HG03135 (cell line): ENCODE results near the gene CELF4.

Experiments used
- ATAC-seq: cut with Tn5 transposase; IDR thresholded peaks from one replicate; pipeline ENCODE4 v1.9.1; 2021; ENCODE audit warnings: mild to moderate bottlenecking, moderate library complexity; ENCODE audit not compliant: unreplicated experiment

Gene CELF4

DNA sequence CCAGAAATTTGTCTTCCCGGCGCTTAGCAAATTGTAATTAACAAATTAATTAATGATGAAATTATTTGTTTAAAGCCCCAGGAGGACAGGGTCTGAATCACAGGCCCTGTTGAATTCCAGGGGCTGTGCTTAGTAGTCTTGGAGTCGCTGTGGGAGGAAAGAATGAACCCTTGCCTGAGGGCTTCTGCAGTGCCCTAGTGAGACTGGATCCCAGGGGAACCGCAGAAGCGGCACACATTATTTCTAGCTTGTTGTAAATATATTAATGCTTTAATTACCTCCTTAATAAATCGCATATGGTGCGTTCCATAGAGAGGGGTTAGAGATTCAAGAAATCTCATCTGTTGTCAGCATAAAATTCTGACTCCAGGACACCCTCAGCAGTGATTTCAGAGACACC, 235.4 kb downstream of the CELF4 start:
- ATAC-seq, result no peak

GRCh38 chr18:37328946-37329719, 236.5 kb downstream of the CELF4 start:
- ATAC-seq, result no peak

DNA sequence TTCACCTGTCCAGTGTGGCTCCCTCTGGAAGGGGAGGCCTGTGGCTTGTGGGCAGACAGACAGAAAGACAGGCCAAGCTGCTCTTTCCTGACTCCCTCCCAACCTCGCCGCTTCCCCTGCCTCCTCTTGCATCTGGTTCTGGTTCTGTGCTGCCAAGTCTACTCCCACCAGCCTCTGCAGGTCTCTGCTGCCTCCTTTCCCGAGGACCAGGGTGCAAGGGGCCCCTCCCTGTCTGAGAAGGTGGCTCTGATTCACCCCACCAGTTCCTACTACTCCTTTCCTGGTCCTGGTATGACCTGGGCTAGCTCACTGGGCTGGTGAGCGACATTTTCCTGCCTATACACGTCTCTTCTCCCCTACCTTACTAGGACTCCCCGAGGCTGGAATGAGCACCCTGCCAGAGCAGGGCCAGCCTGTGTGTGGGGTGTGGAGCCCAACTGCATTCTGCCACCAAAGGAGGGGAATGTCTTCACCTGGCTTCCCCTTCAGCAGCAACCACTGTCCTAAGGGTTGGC, 238.5 kb downstream of the CELF4 start:
- no peak for ATAC-seq

GRCh38 chr18:37322492-37323035, 243.0 kb downstream of the CELF4 start:
- peak; percentile 75 for ATAC-seq

DNA sequence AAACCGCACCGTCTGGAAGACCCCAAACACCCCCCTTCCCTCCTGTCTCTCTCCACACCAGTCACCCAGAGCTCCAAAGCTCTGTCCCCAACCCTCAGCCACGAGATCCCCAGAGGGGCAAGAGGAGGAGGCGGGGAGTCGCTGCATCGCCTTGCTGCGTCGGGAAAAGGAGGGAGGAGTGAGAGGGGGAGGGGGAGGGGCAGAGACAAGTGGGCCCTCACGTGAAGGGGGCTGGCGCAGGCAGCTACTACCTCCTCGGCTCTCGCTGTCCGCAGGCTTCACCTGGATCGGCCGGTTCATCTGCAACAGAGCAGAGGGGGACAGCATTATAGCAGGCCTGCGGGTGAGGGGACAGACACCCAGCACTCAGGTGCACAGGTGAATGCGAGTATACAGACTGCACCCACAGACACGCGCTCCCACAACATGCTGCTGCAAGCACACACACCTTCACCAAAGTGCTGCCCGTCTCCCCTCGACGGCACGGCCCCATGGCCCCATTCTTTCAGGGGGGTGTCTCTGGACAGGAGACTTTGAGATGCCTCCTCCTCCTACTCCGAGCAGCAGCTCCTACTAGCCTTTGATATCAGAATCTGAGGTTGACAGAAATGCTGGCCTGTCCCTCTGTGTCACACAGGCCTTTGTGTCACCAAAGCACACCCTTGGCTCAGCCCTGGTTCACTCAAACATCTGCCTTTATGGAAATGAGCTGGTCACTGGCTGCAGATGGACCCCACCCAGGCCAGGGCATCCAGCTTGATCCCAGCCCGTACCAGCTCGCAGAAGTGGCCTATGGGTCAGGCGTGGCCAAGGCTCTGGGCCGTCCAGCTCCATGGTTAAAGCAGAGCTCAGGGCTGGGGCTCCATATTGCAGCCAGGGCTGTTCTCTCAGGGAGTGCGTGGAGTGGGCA, 243.8 kb downstream of the CELF4 start:
- ATAC-seq, result no peak

- ATAC-seq, result no peak
Measured at GRCh38 chr18:37320317-37320716, 245.3 kb downstream of the CELF4 start.

GRCh38 chr18:37318360-37319355, 246.9 kb downstream of the CELF4 start:
- no peak for ATAC-seq

DNA sequence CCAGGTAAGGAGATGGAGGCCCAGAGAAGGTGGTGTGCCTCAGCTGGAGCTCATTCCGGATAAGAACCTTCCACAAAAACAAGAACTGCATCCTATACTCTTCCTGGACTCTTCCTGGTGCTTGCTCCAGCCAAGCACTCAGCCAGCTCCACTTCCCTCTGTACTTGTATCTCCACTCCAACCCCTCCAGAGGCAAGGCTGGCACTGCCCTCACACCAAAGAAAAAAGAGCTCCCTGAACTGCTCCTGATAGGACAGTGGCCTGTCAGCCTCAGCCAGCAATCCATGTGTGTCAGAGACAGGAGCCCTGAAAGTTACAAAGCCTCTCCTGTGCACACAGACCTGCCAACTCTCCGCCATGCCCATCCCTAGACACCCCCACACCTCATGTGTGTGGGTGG, 248.1 kb downstream of the CELF4 start:
- ATAC-seq, result no peak

GRCh38 chr18:37316468-37316867, 249.1 kb downstream of the CELF4 start:
- no peak for ATAC-seq

- ATAC-seq, result no peak
Measured at GRCh38 chr18:37315935-37316334, 249.7 kb downstream of the CELF4 start.

- no peak for ATAC-seq
Measured at GRCh38 chr18:37314534-37314933, 251.1 kb downstream of the CELF4 start.

DNA sequence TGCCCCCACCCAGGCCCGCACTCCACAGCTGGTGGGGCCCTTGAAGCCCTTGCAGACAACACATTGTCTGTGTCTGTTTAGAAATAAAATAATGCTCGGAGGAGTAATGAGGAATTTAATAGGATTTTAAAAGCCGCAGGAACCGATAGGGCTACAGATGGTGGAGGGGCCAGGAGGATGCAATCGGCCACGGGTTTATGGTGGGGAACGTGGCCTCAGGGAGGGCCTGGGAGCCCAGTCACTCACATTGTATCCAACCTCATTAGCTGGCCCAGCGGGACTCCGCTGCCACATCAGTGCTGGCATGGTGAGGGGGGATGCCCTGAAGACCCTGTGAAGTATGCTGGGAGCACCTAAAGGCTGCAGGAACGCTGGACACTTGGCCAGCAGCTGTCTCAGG, 252.0 kb downstream of the CELF4 start:
- no peak for ATAC-seq

- no peak for ATAC-seq
Measured at GRCh38 chr18:37309861-37310260, 255.7 kb downstream of the CELF4 start.

DNA sequence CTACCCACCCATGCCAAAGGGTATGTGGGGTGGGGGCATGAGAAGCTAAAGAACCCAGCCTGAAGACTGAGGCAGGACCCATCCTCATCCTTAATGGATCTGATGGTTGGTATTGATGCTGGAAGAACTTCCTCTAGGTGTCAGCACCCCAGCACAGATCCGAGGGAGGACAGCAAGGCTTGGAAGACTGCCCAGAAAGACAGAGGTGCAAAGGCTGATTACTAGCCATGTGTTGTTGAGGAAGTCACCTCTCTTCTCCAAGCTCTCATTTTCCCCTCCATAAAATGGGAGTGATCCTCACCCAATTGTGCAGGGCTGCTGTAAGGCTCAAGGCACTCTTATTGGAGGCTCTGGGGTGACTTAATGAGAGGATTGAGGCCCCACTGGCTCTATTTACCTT, 256.5 kb downstream of the CELF4 start:
- ATAC-seq, result no peak

- ATAC-seq, result no peak
Measured at GRCh38 chr18:37307181-37307580, 258.4 kb downstream of the CELF4 start.

DNA sequence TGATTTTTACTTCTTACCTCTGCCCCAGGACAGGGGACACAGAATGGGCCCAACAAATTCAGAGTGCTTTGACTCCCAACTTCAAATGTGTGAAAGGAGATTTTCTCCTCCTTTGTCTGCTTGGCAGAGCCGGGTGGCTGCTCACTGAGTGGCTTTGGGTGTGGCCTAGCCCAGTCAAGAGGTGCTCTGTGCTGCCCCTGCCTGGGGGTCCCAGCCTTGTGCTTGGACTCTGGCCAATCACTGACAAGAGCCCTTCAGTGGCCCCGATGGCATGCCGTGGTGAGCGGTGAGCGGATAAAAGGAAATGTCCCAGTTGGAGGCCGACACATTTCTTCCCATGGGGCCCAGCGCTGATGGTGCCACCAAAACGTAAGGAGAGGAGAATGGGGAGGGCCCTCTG, 259.2 kb downstream of the CELF4 start:
- no peak for ATAC-seq

- ATAC-seq, result no peak
Measured at GRCh38 chr18:37305066-37305465, 260.5 kb downstream of the CELF4 start.

GRCh38 chr18:37304012-37304680, 261.5 kb downstream of the CELF4 start:
- no peak for ATAC-seq

DNA sequence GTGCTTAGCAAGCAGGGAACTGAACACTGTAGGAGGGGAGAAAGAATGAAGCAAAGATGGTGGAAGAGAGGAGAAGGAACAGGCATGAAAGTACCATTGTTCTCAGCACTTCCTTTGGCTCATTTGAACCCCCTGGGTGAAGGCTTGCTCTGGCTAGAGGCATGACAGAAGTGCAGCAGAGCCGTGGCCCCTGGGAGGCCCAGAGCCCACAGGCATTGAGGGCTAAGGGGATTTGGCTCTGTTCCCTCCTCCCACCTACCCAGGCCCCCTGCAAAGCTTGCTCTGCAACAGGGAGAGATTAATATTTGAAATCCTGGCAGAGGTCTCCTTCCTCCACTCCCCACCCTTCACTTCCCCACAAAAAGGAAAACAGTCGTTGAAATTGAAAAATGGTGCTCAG, 262.6 kb downstream of the CELF4 start:
- no peak for ATAC-seq

DNA sequence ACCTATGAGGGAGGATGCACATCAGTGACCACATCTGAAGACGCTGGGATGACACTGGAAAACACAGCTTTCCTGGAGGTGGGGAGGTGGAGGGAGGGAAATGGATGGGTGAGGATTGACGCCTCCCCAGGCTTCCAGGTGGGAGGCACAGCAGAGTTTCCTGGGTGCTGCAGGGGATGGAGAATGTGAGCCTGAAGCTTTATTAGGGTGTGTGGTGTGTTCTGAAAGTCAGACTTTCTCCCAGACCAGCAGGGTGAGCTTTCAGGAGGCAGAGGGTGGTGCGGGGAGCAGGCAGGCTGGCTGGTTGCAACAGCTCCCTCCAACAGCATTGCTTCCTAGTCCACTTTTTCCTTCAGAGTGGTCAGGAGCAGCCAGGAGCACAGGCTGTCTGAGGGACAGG, 263.1 kb downstream of the CELF4 start:
- ATAC-seq, result no peak
